HG02588 (cell line): ENCODE results near the gene CFAP91.

Experiments
- ATAC-seq: cut with Tn5 transposase; IDR thresholded peaks from one replicate; pipeline ENCODE4 v1.9.1; 2021; ENCODE audit warnings: mild to moderate bottlenecking, moderate library complexity; ENCODE audit not compliant: unreplicated experiment

CFAP91 gene

DNA sequence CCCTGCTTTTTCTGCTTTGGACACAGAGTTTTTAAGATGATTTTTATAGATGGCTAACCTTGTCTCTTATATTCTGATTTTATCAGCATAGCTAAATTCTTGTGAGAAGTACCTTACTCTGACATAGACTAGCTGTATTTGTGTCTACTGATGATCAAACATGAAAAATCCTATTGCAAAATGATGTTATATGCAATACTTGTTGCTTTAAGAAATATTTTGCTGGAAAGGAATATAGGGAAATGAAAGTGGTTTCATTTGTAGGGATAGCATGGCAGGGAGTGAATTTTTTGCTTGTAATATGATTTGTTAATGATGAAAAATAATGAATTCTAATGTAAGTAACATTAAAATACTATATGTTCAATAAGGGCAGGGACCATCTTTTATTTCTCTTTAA is 35.9 kb downstream of the CFAP91 start:
- ATAC-seq = no peak

GRCh38 chr3:119741657-119742590 is 39.1 kb downstream of the CFAP91 start:
- ATAC-seq = no peak

DNA sequence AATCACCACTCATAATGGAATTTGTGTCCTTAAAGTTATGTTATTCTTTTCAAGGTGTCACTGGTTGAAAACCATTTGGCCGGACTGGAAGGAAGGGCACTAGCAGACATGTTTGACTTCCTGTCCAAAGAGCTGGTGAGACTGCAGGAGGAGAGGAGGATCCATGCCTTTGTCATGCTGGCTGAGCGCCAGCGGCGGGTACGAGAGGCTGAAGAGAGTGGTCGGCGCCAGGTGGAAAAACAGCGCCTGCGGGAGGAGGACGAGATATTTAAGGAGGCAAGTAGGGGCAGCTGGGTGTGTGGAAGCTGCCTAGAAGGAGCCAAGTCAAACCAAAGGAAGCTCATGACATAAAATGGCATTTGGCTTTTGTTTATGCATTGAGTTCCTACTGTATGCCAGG is 41.1 kb downstream of the CFAP91 start:
- ATAC-seq = no peak

DNA sequence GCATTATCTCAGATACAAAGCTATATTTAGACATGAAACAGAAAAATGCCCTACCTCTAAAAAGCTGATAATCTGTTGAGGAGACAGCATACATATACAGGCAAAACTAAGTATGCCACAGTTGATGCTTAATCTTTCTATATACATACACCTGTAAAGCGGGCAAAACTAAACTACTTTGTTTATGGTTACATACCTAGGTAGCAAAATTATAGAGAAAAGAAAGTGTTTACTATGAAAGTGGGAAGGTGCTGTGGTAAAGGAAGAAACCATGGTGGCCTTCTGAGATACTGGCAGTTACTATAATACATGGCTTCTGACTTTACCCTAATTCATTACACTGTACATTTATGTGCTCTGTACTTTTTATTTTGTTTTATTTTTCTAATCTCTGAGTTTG is 43.1 kb downstream of the CFAP91 start:
- no peak for ATAC-seq

DNA sequence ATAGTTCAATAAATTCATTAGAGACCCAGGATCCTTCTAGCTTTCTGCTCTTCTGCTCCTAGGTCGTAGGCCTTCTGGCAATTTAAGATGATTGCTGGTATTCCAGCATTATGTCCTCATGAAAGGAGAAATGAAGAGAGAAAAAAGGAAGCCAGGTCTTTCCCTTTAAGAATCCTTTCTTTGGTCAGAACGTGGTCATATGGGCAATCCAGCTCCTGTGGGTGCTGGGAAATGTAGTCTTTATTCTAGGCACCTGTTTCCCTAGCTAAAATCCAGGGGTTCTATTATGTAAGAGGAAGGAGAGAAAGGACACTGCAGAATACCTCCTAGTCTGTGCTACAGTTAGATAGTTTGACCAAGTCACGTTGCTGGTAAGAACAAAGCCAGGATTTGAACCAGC is 43.6 kb downstream of the CFAP91 start:
- ATAC-seq = no peak

DNA sequence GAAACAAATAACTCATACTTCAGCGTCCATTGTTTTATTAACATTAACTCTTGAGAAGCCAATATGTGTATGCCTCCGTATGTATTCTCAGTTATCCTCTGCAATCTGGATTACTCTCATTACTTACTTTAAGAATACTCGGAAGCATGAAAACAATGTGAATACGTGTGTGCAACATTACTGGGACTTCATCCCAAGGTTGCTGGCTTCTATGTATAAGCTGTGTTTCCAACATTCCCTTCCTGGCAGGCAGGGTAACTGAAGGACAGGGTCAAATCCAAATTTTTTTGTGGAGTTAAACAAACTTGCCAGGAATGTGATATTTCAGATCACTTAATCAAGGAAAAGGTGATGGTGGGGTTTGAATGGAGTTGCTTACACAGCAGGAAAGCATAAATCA is 44.5 kb downstream of the CFAP91 start:
- no peak for ATAC-seq

- no peak for ATAC-seq
These were observed 46.2 kb downstream of the CFAP91 start for GRCh38 chr3:119748991-119749390.

DNA sequence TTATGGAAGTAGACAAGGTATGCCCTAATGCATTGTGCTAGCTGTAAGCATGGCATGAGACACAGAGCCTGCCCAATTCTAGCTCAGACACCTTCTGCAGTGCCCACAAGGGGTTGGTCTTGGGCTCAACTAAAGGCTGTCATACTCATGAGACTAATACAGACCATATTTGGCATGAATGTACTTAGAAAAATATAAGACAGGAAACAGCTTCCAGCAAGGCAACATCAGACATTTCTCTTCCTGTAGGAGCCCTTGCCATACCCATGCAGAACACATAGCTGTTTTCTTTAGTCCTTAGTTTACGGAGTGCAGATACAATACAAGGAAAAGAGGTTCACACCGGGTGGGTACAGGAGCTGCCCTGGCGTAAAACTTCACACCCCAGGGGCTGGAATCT is 48.6 kb downstream of the CFAP91 start:
- no peak for ATAC-seq
